ENCODE data around the gene RYR2. TPM values are rescaled to one million over a fixed set of nuclear protein-coding genes. Genes with fewer than 3 reads are reported as not detected.

The RYR2 gene
- total and polyA plus RNA-seq, 2 of the 8 experiments (the other 6 are each of a cell fraction or from before 2014, with no cell fraction given), result 1.3 to 4.4 TPM

DNA sequence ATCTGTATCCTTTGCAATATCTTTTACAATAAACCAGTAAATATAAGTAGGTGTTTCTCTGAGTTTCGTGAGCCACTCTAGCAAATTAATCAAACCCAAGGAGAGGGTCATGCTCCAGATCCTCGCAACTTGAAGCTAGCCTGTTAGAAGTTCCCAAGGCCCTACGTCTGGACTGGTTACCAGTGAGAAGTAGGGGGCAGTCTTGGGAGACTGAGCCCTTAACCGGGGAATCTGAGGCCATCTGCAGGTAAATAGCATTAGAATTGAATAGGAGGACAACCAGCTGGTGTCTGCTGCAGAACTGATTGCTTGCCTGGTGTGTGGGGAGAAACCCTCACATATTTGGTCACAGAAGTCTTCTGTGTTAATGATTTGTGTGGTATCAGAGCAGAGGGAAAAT is 190.5 kb downstream of the RYR2 start:
- no peak overlapping the region for H4K8ac ChIP-seq (ENCODE audit: extremely low read depth, insufficient read depth, low read length)
- H3K27ac ChIP-seq (ENCODE audit: low read depth, low read length), result no peak overlapping the region
- no peaks in the 10 kb centered on the region; the same call in 1 of the 2 replicates for H3K79me1 ChIP-seq (ENCODE audit: low read depth, low read length)
- no peak overlapping the region for H4K91ac ChIP-seq (replicated peaks; ENCODE audit: insufficient read length, low read length)
- no peaks in the 10 kb centered on the region for H3K27me3 ChIP-seq (replicated peaks in 1 of 4; ENCODE audit: control insufficient read depth in 3 of 4, extremely low read depth in 1 of 4, insufficient read depth in 3 of 4, low read length in 3 of 4)
- no peak overlapping the region for H3K18ac ChIP-seq (ENCODE audit: extremely low read depth, low read length)
- no peak overlapping the region for H3K23ac ChIP-seq (ENCODE audit: insufficient read length)
- no peak overlapping the region for H2BK5ac ChIP-seq (ENCODE audit: low read depth, low read length)
- H3K9me3 ChIP-seq (ENCODE audit: insufficient read depth in 2 of 2, low read depth in 1 of 2, low read length in 1 of 2), result no peaks in the 10 kb centered on the region
- H2AK5ac ChIP-seq (ENCODE audit: low read depth, low read length), result no peak overlapping the region
- POLR2A ChIA-PET (ENCODE audit: partially characterized antibody), result no interaction called here
- H2BK120ac ChIP-seq (replicated peaks; ENCODE audit: low read depth, low read length), result no peak overlapping the region
- DNase-seq (ENCODE audit: low read depth in 1 of 2, low spot score in 2 of 2) (no peak), FAIRE-seq (no peak)
- whole genome bisulfite sequencing, 2 experiments (ENCODE audit: extremely low coverage in 1 of 2, insufficient coverage in 1 of 2, insufficient read length in 1 of 2, insufficient replicate concordance in 2 of 2, low coverage in 1 of 2, low lambda C conversion rate in 2 of 2, missing lambda C conversion rate in 1 of 2), result 66% methylated on average over 4 of the region's 4 CpGs; no CpG with 5 or more reads in 1 of the 2 experiments
- no peak overlapping the region for H4K5ac ChIP-seq (ENCODE audit: insufficient read length, low read depth, low read length)
- H3K4me3 ChIP-seq (ENCODE audit: extremely low read depth in 1 of 4, insufficient read depth in 2 of 4, low read depth in 3 of 4, low read length in 4 of 4), result no peak overlapping the region
- no peak overlapping the region for H3K4me2 ChIP-seq (ENCODE audit: insufficient read depth in 1 of 2, low read depth in 2 of 2, low read length in 2 of 2)
- H3K36me3 ChIP-seq (ENCODE audit: control insufficient read depth in 2 of 4, insufficient read depth in 4 of 4, low read length in 3 of 4), result no peaks in the 10 kb centered on the region
- H2BK15ac ChIP-seq (ENCODE audit: low read length), result no peak overlapping the region
- no peaks in the 10 kb centered on the region; the same call in 1 of the 2 replicates for H3K23me2 ChIP-seq (ENCODE audit: low read depth, low read length)
- no peak overlapping the region for H3K14ac ChIP-seq (ENCODE audit: insufficient read length)
- no peak overlapping the region for H3K9ac ChIP-seq (replicated peaks in 1 of 4; ENCODE audit: extremely low read depth in 1 of 4, low read depth in 3 of 4, low read length in 3 of 4)
- TF ChIP-seq RAD21 (IDR thresholded peaks at IDR 0.05 in 1 of 2, conservative IDR thresholded peaks at IDR 0.05 in 1 of 2; ENCODE audit: low read depth in 2 of 2, low read length in 2 of 2), result peak; percentile 7 to 43; a peak in 3 of 4 replicates
- TF ChIP-seq ZNF274 (IDR thresholded peaks at IDR 0.05; ENCODE audit: borderline replicate concordance, extremely low read depth, low read length), result no peak
- TF ChIP-seq, protein P1, sequence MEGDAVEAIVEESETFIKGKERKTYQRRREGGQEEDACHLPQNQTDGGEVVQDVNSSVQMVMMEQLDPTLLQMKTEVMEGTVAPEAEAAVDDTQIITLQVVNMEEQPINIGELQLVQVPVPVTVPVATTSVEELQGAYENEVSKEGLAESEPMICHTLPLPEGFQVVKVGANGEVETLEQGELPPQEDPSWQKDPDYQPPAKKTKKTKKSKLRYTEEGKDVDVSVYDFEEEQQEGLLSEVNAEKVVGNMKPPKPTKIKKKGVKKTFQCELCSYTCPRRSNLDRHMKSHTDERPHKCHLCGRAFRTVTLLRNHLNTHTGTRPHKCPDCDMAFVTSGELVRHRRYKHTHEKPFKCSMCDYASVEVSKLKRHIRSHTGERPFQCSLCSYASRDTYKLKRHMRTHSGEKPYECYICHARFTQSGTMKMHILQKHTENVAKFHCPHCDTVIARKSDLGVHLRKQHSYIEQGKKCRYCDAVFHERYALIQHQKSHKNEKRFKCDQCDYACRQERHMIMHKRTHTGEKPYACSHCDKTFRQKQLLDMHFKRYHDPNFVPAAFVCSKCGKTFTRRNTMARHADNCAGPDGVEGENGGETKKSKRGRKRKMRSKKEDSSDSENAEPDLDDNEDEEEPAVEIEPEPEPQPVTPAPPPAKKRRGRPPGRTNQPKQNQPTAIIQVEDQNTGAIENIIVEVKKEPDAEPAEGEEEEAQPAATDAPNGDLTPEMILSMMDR (IDR thresholded peaks at IDR 0.05; ENCODE audit: control extremely low read depth in 1 of 3, insufficient read depth in 1 of 3, low read depth in 1 of 3, low read length in 3 of 3), result peak; percentile 9 to 54 (median 38)
- TF ChIP-seq, protein P2, sequence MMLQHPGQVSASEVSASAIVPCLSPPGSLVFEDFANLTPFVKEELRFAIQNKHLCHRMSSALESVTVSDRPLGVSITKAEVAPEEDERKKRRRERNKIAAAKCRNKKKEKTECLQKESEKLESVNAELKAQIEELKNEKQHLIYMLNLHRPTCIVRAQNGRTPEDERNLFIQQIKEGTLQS (IDR thresholded peaks at IDR 0.05; ENCODE audit: insufficient read depth, low read depth, low read length), result no peak
- TF ChIP-seq HDAC2 (IDR thresholded peaks at IDR 0.05; ENCODE audit: borderline replicate concordance in 1 of 2, low read depth in 2 of 2, low read length in 2 of 2), result no peak
- H2BK20ac ChIP-seq (ENCODE audit: low read length), result no peak overlapping the region
- peaks cover 0 to 2% (median under 1%) of the 10 kb centered on the region in 4 experiments; a peak in 1 of 7 replicates for H3K4me1 ChIP-seq (replicated peaks in 1 of 4; ENCODE audit: control insufficient read depth in 3 of 4, insufficient read depth in 4 of 4, low read length in 3 of 4)
- no peak overlapping the region for H2BK12ac ChIP-seq (ENCODE audit: low read depth, low read length)
- no peak overlapping the region for H3K4ac ChIP-seq (replicated peaks; ENCODE audit: insufficient read length, low read depth, low read length)
- no peak overlapping the region for H2AFZ ChIP-seq (ENCODE audit: low read length)
- no peaks in the 10 kb centered on the region for H4K20me1 ChIP-seq (replicated peaks in 1 of 2; ENCODE audit: control insufficient read depth in 1 of 2, insufficient read depth in 2 of 2, low read length in 2 of 2)
- CTCF ChIA-PET (ENCODE audit: partially characterized antibody), result interaction anchor here (1.2 to 3.4 kb wide), 4 partner anchors 8 to 15 kb away, joined by 3 to 14 read pairs (median 4); no protein-coding TSS in a partner anchor
- H3K79me2 ChIP-seq (ENCODE audit: control insufficient read depth in 1 of 2, insufficient read depth in 2 of 2, low read length in 2 of 2), result no peaks in the 10 kb centered on the region
- no peak overlapping the region for H3K56ac ChIP-seq (replicated peaks; ENCODE audit: insufficient read length, low read depth, low read length)
